HCT116 (cell line): ENCODE data around the gene SPEM3.

ENCODE experiments used
- POLR2A ChIP-seq: IDR thresholded peaks from 2 replicates; pipeline ENCODE4 v1.7.0; 2011; ENCODE audit warnings: borderline replicate concordance; ENCODE audit not compliant: insufficient read depth, insufficient read length; ENCODE audit errors: extremely low read depth
- RAD21 ChIP-seq: IDR thresholded peaks from 2 replicates; pipeline ENCODE4 v1.6.1; 2012; ENCODE audit warnings: low read depth, mild to moderate bottlenecking
- TF ChIP-seq, protein P1 (sequence below), 3 experiments: fragments of 200-600 bp in 1 of 3; sonication (generic) in 1 of 3; IDR thresholded peaks in 2 of 3; conservative IDR thresholded peaks in 1 of 3; 2 replicates each; pipeline ENCODE4 v1.5.1; 2012 to 2017; ENCODE audit warnings: low read depth in 2 of 3, low read length in 2 of 3, antibody characterized with exemption in 1 of 3, borderline replicate concordance in 1 of 3, control low read depth in 1 of 3, mild to moderate bottlenecking in 1 of 3, mixed read lengths in 1 of 3, mixed run types in 1 of 3, moderate library complexity in 1 of 3; ENCODE audit not compliant: insufficient read depth in 1 of 3
- TF ChIP-seq, protein P2 (sequence below): IDR thresholded peaks from 2 replicates; pipeline ENCODE4 v1.6.1; 2012; ENCODE audit warnings: low read depth

- TF ChIP-seq, protein P1, sequence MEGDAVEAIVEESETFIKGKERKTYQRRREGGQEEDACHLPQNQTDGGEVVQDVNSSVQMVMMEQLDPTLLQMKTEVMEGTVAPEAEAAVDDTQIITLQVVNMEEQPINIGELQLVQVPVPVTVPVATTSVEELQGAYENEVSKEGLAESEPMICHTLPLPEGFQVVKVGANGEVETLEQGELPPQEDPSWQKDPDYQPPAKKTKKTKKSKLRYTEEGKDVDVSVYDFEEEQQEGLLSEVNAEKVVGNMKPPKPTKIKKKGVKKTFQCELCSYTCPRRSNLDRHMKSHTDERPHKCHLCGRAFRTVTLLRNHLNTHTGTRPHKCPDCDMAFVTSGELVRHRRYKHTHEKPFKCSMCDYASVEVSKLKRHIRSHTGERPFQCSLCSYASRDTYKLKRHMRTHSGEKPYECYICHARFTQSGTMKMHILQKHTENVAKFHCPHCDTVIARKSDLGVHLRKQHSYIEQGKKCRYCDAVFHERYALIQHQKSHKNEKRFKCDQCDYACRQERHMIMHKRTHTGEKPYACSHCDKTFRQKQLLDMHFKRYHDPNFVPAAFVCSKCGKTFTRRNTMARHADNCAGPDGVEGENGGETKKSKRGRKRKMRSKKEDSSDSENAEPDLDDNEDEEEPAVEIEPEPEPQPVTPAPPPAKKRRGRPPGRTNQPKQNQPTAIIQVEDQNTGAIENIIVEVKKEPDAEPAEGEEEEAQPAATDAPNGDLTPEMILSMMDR (IDR thresholded peaks at IDR 0.05 in 2 of 3, conservative IDR thresholded peaks at IDR 0.05 in 1 of 3; ENCODE audit: borderline replicate concordance in 1 of 3, insufficient read depth in 1 of 3, low read depth in 2 of 3, low read length in 2 of 3), result no peak
- TF ChIP-seq RAD21, result no peak
- TF ChIP-seq POLR2A, result no peak
- TF ChIP-seq, protein P2, sequence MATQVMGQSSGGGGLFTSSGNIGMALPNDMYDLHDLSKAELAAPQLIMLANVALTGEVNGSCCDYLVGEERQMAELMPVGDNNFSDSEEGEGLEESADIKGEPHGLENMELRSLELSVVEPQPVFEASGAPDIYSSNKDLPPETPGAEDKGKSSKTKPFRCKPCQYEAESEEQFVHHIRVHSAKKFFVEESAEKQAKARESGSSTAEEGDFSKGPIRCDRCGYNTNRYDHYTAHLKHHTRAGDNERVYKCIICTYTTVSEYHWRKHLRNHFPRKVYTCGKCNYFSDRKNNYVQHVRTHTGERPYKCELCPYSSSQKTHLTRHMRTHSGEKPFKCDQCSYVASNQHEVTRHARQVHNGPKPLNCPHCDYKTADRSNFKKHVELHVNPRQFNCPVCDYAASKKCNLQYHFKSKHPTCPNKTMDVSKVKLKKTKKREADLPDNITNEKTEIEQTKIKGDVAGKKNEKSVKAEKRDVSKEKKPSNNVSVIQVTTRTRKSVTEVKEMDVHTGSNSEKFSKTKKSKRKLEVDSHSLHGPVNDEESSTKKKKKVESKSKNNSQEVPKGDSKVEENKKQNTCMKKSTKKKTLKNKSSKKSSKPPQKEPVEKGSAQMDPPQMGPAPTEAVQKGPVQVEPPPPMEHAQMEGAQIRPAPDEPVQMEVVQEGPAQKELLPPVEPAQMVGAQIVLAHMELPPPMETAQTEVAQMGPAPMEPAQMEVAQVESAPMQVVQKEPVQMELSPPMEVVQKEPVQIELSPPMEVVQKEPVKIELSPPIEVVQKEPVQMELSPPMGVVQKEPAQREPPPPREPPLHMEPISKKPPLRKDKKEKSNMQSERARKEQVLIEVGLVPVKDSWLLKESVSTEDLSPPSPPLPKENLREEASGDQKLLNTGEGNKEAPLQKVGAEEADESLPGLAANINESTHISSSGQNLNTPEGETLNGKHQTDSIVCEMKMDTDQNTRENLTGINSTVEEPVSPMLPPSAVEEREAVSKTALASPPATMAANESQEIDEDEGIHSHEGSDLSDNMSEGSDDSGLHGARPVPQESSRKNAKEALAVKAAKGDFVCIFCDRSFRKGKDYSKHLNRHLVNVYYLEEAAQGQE, result no peak
Observed at GRCh38 chr17:7409716-7410115, 18.9 kb upstream of the SPEM3 start.
